ENCODE data around the gene MTHFD1L.

DNA sequence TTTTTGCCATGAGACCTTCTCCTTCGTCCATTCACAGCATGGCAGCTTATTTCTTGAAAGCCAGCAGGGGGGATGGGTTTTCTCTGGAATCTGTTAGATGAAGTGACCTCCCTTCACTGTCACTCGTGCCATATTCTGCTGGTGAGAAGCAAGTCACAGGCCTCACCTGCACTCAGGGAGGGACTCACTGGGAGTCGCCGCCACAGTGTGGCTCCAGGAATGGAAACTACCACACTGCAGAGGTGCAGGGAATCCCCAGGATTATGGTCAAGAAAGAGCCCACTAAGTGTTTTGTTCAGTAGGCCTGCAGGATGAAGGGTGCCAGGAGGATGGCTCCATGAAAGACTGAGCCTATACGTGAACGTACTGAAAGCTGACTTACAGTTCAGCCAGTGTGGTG, 213.2 kb downstream of the MTHFD1L start:
- TF ChIP-seq, protein P1, sequence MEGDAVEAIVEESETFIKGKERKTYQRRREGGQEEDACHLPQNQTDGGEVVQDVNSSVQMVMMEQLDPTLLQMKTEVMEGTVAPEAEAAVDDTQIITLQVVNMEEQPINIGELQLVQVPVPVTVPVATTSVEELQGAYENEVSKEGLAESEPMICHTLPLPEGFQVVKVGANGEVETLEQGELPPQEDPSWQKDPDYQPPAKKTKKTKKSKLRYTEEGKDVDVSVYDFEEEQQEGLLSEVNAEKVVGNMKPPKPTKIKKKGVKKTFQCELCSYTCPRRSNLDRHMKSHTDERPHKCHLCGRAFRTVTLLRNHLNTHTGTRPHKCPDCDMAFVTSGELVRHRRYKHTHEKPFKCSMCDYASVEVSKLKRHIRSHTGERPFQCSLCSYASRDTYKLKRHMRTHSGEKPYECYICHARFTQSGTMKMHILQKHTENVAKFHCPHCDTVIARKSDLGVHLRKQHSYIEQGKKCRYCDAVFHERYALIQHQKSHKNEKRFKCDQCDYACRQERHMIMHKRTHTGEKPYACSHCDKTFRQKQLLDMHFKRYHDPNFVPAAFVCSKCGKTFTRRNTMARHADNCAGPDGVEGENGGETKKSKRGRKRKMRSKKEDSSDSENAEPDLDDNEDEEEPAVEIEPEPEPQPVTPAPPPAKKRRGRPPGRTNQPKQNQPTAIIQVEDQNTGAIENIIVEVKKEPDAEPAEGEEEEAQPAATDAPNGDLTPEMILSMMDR (IDR thresholded peaks at IDR 0.05; ENCODE audit: borderline replicate concordance, extremely low read depth, low read length, poor library complexity, severe bottlenecking): no peak
- TF ChIP-seq EZH2 (IDR thresholded peaks at IDR 0.05; ENCODE audit: borderline replicate concordance, low read depth, low read length, severe bottlenecking): no peak

Measured in DND-41 (cell line).